Parathyroid adenoma (tissue), 2 donors: Measurements from ENCODE around the gene TIMP4.

Experiments used
- H2AFZ ChIP-seq: fragments of 300-600 bp; sonication (generic); one replicate; pipeline ENCODE4 v1.7.0; 2017; ENCODE audit warnings: antibody characterized with exemption, mild to moderate bottlenecking
- H3K27ac ChIP-seq: fragments of 300-600 bp; sonication (generic); one replicate; pipeline ENCODE4 v1.7.0; 2017
- H3K27me3 ChIP-seq: fragments of 300-600 bp; sonication (generic); one replicate; pipeline ENCODE4 v1.7.0; 2017; ENCODE audit warnings: low read length; ENCODE audit not compliant: control insufficient read depth, insufficient read depth
- H3K36me3 ChIP-seq: fragments of 300-600 bp; sonication (generic); one replicate; pipeline ENCODE4 v1.7.0; 2017; ENCODE audit warnings: low read length; ENCODE audit not compliant: control insufficient read depth, insufficient read depth
- H3K4me1 ChIP-seq: fragments of 300-600 bp; sonication (generic); one replicate; pipeline ENCODE4 v1.7.0; 2017; ENCODE audit warnings: control low read depth
- H3K4me2 ChIP-seq: fragments of 300-600 bp; sonication (generic); one replicate; pipeline ENCODE4 v1.7.0; 2017; ENCODE audit warnings: low read length
- H3K4me3 ChIP-seq: fragments of 300-600 bp; sonication (generic); one replicate; pipeline ENCODE4 v1.7.0; 2017; ENCODE audit warnings: low read depth, low read length
- H3K79me2 ChIP-seq: fragments of 300-600 bp; sonication (generic); one replicate; pipeline ENCODE4 v1.7.0; 2017; ENCODE audit warnings: control low read depth
- H3K9ac ChIP-seq: fragments of 300-600 bp; sonication (generic); one replicate; pipeline ENCODE4 v1.7.0; 2017; ENCODE audit warnings: mild to moderate bottlenecking
- H3K9me3 ChIP-seq: fragments of 300-600 bp; sonication (generic); one replicate; pipeline ENCODE4 v1.7.0; 2017; ENCODE audit warnings: low read length; ENCODE audit not compliant: control insufficient read depth
- CTCF ChIP-seq: fragments of 300-600 bp; sonication (generic); IDR thresholded peaks from one replicate; pipeline ENCODE4 v1.7.0; 2017; ENCODE audit warnings: antibody characterized with exemption, mild to moderate bottlenecking
- donor health status: primary hyperparathyroidism.

Gene TIMP4

GRCh38 chr3:12196684-12197083 is 38.0 kb upstream of the TIMP4 start:
- Histone ChIP-seq H2AFZ (no peak overlapping the region), H3K4me2 (no peak overlapping the region), H3K27ac (no peak overlapping the region), H3K79me2 (no peaks in the 10 kb centered on the region), H3K4me1 (peaks cover 20% of the 10 kb centered on the region), H3K9me3 (no peaks in the 10 kb centered on the region), H3K9ac (no peak overlapping the region), H3K4me3 (no peak overlapping the region), H3K36me3 (no peaks in the 10 kb centered on the region), H3K27me3 (no peaks in the 10 kb centered on the region)
- no peak for TF ChIP-seq CTCF

- no peak for TF ChIP-seq CTCF
- no peak overlapping the region for H3K4me3 ChIP-seq
- no peaks in the 10 kb centered on the region for H3K27me3 ChIP-seq
- H3K9me3 ChIP-seq, result no peaks in the 10 kb centered on the region
- H3K4me1 ChIP-seq, result peaks cover 20% of the 10 kb centered on the region
- H3K79me2 ChIP-seq, result no peaks in the 10 kb centered on the region
- no peak overlapping the region for H3K27ac ChIP-seq
- no peaks in the 10 kb centered on the region for H3K36me3 ChIP-seq
- H2AFZ ChIP-seq, result no peak overlapping the region
- H3K4me2 ChIP-seq, result no peak overlapping the region
- no peak overlapping the region for H3K9ac ChIP-seq
These were observed 36.5 kb upstream of the TIMP4 start for GRCh38 chr3:12195231-12195630.

- Histone ChIP-seq H3K36me3 (no peaks in the 10 kb centered on the region), H3K9ac (no peak overlapping the region), H3K4me2 (no peak overlapping the region), H3K27ac (no peak overlapping the region), H3K27me3 (no peaks in the 10 kb centered on the region), H3K9me3 (no peaks in the 10 kb centered on the region), H2AFZ (no peak overlapping the region), H3K79me2 (no peaks in the 10 kb centered on the region), H3K4me3 (no peak overlapping the region), H3K4me1 (peaks cover 20% of the 10 kb centered on the region)
- peak; percentile 41 for TF ChIP-seq CTCF
These were observed 36.0 kb upstream of the TIMP4 start for GRCh38 chr3:12194669-12195161.

- Histone ChIP-seq H3K4me3 (no peak overlapping the region), H3K9me3 (no peaks in the 10 kb centered on the region), H2AFZ (no peak overlapping the region), H3K9ac (no peak overlapping the region), H3K27ac (no peak overlapping the region), H3K4me2 (no peak overlapping the region), H3K79me2 (no peaks in the 10 kb centered on the region), H3K27me3 (no peaks in the 10 kb centered on the region), H3K36me3 (no peaks in the 10 kb centered on the region), H3K4me1 (peaks cover 20% of the 10 kb centered on the region)
- TF ChIP-seq CTCF, result no peak
These were observed 35.5 kb upstream of the TIMP4 start for GRCh38 chr3:12194209-12194608.

- H3K4me3 ChIP-seq, result no peak overlapping the region
- H2AFZ ChIP-seq, result no peak overlapping the region
- no peaks in the 10 kb centered on the region for H3K27me3 ChIP-seq
- H3K4me2 ChIP-seq, result no peak overlapping the region
- no peaks in the 10 kb centered on the region for H3K36me3 ChIP-seq
- H3K9ac ChIP-seq, result no peak overlapping the region
- H3K79me2 ChIP-seq, result no peaks in the 10 kb centered on the region
- TF ChIP-seq CTCF, result no peak
- no peak overlapping the region for H3K27ac ChIP-seq
- H3K4me1 ChIP-seq, result peaks cover 20% of the 10 kb centered on the region
- H3K9me3 ChIP-seq, result no peaks in the 10 kb centered on the region
These were observed 34.9 kb upstream of the TIMP4 start for GRCh38 chr3:12193485-12194165.
